Activated CD8-positive, alpha-beta T cell treated with anti-CD3 and anti-CD28 coated beads, Interleukin-2, amount 10 ng/mL, durations not matched to agents 7 days and 5 days (primary cell): ENCODE results near the gene BLM. TPM values are rescaled to one million over a fixed set of nuclear protein-coding genes. Genes with fewer than 3 reads are reported as not detected.

ENCODE experiments used
- ATAC-seq: fragments of 150-1000 bp; cut with Tn5 transposase; one replicate; pipeline ENCODE4 v1.10.0; 2021; ENCODE audit warnings: moderate library complexity
- CTCF ChIA-PET: fragments of 350-600 bp; sonication (Branson Sonifier 250); formaldehyde crosslinking; loops from one replicate; lab custom pipeline; 2021; ENCODE audit warnings: antibody characterized with exemption; lab: Charles Lee
- POLR2A ChIA-PET: fragments of 350-600 bp; sonication (Branson Sonifier 250); formaldehyde crosslinking; loops from one replicate; lab custom pipeline; 2021; ENCODE audit warnings: antibody characterized with exemption; lab: Charles Lee
- DNase-seq: peaks from one replicate; pipeline ENCODE4 v3.0.0-alpha.2; 2020
- H3K27ac Mint-ChIP-seq: one replicate; pipeline ENCODE4 v1.8.0; 2021; ENCODE audit warnings: mild to moderate bottlenecking, mixed read lengths
- H3K27me3 Mint-ChIP-seq: one replicate; pipeline ENCODE4 v1.8.0; 2021; ENCODE audit warnings: low read depth, mixed read lengths
- H3K36me3 Mint-ChIP-seq: one replicate; pipeline ENCODE4 v1.8.0; 2021; ENCODE audit warnings: low read depth, mixed read lengths
- H3K4me1 Mint-ChIP-seq: one replicate; pipeline ENCODE4 v1.8.0; 2021; ENCODE audit warnings: low read depth, mixed read lengths
- H3K4me3 Mint-ChIP-seq: one replicate; pipeline ENCODE4 v1.8.0; 2021; ENCODE audit warnings: mild to moderate bottlenecking, mixed read lengths
- H3K9me3 Mint-ChIP-seq: one replicate; pipeline ENCODE4 v1.8.0; 2022; ENCODE audit warnings: mixed read lengths; ENCODE audit not compliant: insufficient read depth
- total RNA-seq, 2 experiments: library from RNA; stranded (reverse); gene quantifications; one replicate each; pipeline ENCODE4 v1.2.3, GENCODE V29; 2021

Gene BLM
- total RNA-seq, 2 experiments from 2014 or later, result 52.3 to 57.4 TPM

DNA sequence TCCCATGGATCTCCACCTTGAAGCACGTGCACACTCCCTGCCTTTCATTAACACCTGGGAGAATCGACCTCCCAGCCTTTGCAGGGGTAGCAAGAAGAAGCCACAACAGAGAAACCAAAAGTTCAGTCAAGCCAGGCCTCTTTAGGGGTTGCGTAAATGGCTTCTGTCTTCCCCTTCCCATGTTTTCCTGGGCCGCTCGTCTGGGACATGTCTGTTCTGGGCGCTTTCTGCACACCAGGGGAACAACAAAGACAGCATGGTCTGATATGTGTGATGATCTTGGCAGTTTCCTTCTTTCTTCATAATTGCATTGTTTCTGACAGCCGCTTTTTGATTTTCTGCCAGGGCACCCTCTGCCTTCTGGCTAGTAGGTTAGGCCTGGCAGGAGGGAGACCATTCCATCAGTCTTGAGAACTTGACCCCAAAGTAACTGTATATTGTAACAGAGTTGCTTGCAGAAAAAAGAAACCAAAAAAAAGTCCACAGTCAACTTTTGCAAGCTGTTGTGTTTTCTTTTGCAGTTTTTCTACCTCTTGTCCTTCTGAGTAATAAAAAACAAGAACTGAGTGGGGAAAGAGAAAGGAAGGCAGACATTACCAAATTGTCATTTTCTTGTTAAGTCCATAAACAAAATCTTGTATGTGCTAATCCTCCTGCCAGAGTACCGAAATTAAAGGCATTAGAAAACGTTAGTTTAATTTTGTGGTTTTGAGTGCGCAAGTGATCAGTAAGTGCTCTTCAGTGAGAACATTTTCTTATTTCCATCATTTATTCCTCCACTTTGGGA is 95.2 kb downstream of the BLM start:
- H3K27me3 Mint-ChIP-seq, result no peaks in the 10 kb centered on the region
- ATAC-seq (no peak), DNase-seq (no peak)
- peaks cover 80% of the 10 kb centered on the region for H3K36me3 Mint-ChIP-seq
- peak overlapping the region; percentile 14 for H3K27ac Mint-ChIP-seq
- POLR2A ChIA-PET, result no interaction called here
- H3K4me3 Mint-ChIP-seq, result no peak overlapping the region
- CTCF ChIA-PET, result interaction anchor here (6.6 kb wide), 1 partner anchor 73 kb away, joined by 50 read pairs; the partner anchor contains the start of gene FES
- H3K9me3 Mint-ChIP-seq, result no peaks in the 10 kb centered on the region
- H3K4me1 Mint-ChIP-seq, result peaks cover 91% of the 10 kb centered on the region

GRCh38 chr15:90812958-90813265 is 95.8 kb downstream of the BLM start:
- CTCF ChIA-PET, result interaction anchor here (1.0 to 6.6 kb wide), 2 partner anchors 9 to 73 kb away, joined by 3 to 50 read pairs; partner anchors contain the start of gene FES
- Mint-ChIP-seq H3K4me3 (no peak overlapping the region), H3K4me1 (peaks cover 91% of the 10 kb centered on the region), H3K27ac (peak overlapping the region; percentile 14), H3K27me3 (no peaks in the 10 kb centered on the region), H3K9me3 (no peaks in the 10 kb centered on the region), H3K36me3 (peaks cover 79% of the 10 kb centered on the region)
- ATAC-seq (no peak), DNase-seq (no peak)
- POLR2A ChIA-PET, result no interaction called here

DNA sequence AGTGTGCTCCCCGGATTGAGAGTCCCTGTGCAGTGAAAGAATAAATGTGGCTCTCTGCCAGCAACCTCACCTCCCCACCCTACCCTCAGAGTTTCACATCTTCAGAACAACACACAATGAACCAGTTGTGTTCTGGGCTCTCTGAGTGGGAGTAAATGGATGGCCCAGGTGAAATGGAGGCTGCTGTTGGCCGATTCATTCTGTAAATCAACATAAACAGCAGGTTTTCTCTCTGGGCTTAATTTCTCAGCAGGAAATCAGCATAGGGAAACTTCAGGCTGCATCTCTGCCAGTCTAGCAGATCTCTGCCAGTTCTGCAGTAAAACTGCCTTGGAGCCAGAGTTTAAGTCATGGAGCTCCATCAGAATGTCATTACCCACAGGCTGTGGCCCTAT is 96.6 kb downstream of the BLM start:
- H3K9me3 Mint-ChIP-seq, result no peaks in the 10 kb centered on the region
- peaks cover 92% of the 10 kb centered on the region for H3K4me1 Mint-ChIP-seq
- ChIA-PET POLR2A (interaction anchor here (0.8 to 3.2 kb wide), 6 partner anchors 13 to 97 kb away, joined by 3 to 23 read pairs (median 6); partner anchors contain the start of gene BLM), CTCF (interaction anchor here (1.0 to 6.6 kb wide), 8 partner anchors 10 to 119 kb away, joined by 3 to 50 read pairs (median 4); partner anchors contain the start of genes FES and HDDC3)
- DNase-seq, result no peak
- H3K27me3 Mint-ChIP-seq, result no peaks in the 10 kb centered on the region
- peak overlapping the region; percentile 86 for H3K27ac Mint-ChIP-seq
- no peak for ATAC-seq
- H3K36me3 Mint-ChIP-seq, result peaks cover 71% of the 10 kb centered on the region
- peak overlapping the region; percentile 40 for H3K4me3 Mint-ChIP-seq

GRCh38 chr15:90814191-90814821 is 97.2 kb downstream of the BLM start:
- no peak for DNase-seq
- Mint-ChIP-seq H3K36me3 (peaks cover 66% of the 10 kb centered on the region), H3K27ac (peak overlapping the region; percentile 86), H3K9me3 (no peaks in the 10 kb centered on the region), H3K4me1 (peaks cover 91% of the 10 kb centered on the region), H3K27me3 (no peaks in the 10 kb centered on the region), H3K4me3 (peak overlapping the region; percentile 49)
- no peak for ATAC-seq
- ChIA-PET POLR2A (interaction anchor here (0.8 to 3.2 kb wide), 10 partner anchors 12 to 121 kb away, joined by 3 to 23 read pairs (median 6); partner anchors contain the start of genes BLM and UNC45A), CTCF (interaction anchor here (1.0 to 6.6 kb wide), 9 partner anchors 11 to 119 kb away, joined by 3 to 50 read pairs (median 4); partner anchors contain the start of genes FES and HDDC3)

DNA sequence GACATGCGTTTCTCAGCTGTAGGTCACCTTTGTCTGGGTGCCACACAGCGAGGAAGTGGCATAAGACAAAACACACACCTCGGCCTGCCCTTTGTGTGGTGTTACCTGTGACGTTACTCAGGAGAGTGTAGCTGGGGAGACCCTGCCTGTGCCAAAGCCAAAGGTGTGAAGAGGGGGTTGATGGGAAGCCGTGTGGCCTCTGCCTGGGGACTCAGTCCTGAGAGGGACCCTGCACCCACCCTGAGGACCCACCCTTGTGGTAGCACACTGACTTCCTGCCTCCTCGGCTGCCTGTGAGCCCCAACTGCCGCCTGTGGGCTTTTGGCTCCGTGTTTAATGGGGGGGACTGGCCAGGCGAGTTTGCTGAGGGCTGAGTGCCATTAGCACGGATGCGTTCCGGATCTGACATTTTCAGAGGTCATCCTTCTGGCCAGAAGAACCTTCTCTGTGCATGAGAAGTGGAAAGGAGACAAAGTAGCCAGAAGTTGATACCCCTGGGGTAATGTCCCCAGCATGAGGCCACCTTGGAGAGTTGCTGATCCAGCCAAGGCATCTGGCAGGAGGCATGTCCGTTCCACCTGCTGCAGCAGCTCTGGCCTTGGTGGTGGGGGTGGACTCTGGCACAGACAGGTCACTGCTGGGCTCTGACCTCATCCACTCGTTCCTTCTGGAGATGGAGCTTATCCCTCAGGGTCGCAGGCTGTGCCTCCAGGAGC is 99.4 kb downstream of the BLM start:
- peaks cover 45% of the 10 kb centered on the region for H3K36me3 Mint-ChIP-seq
- H3K27me3 Mint-ChIP-seq, result no peaks in the 10 kb centered on the region
- peak; percentile 20 for ATAC-seq
- H3K27ac Mint-ChIP-seq, result peak overlapping the region; percentile 86
- peak; percentile 45 for DNase-seq
- CTCF ChIA-PET, result interaction anchor here (1.4 to 3.3 kb wide), 7 partner anchors 13 to 115 kb away, joined by 3 to 26 read pairs (median 14); partner anchors contain the start of gene HDDC3
- H3K4me1 Mint-ChIP-seq, result peaks cover 91% of the 10 kb centered on the region
- H3K9me3 Mint-ChIP-seq, result no peaks in the 10 kb centered on the region
- peak overlapping the region; percentile 15 for H3K4me3 Mint-ChIP-seq
- POLR2A ChIA-PET, result interaction anchor here (0.6 to 3.2 kb wide), 8 partner anchors 9 to 156 kb away, joined by 3 to 23 read pairs (median 6); no protein-coding TSS in a partner anchor

- POLR2A ChIA-PET, result interaction anchor here (0.6 to 2.6 kb wide), 11 partner anchors 8 to 157 kb away, joined by 3 to 17 read pairs (median 4); no protein-coding TSS in a partner anchor
- ATAC-seq (no peak), DNase-seq (no peak)
- CTCF ChIA-PET, result interaction anchor here (0.8 to 3.3 kb wide), 18 partner anchors 9 to 163 kb away, joined by 3 to 26 read pairs (median 6); partner anchors contain the start of genes BLM, FURIN and HDDC3
- H3K36me3 Mint-ChIP-seq, result peaks cover 36% of the 10 kb centered on the region
- no peaks in the 10 kb centered on the region for H3K9me3 Mint-ChIP-seq
- H3K27me3 Mint-ChIP-seq, result no peaks in the 10 kb centered on the region
- peaks cover 86% of the 10 kb centered on the region for H3K4me1 Mint-ChIP-seq
- H3K4me3 Mint-ChIP-seq, result peak overlapping the region; percentile 30
- peak overlapping the region; percentile 86 for H3K27ac Mint-ChIP-seq
Observed at GRCh38 chr15:90817117-90818057, 100.2 kb downstream of the BLM start.

- ATAC-seq (peak; percentile 50), DNase-seq (peak; percentile 45)
- H3K4me1 Mint-ChIP-seq, result peaks cover 77% of the 10 kb centered on the region
- H3K4me3 Mint-ChIP-seq, result peak overlapping the region; percentile 56
- no peaks in the 10 kb centered on the region for H3K9me3 Mint-ChIP-seq
- H3K27me3 Mint-ChIP-seq, result no peaks in the 10 kb centered on the region
- POLR2A ChIA-PET, result interaction anchor here (1.0 to 2.6 kb wide), 7 partner anchors 9 to 63 kb away, joined by 3 to 17 read pairs (median 5); no protein-coding TSS in a partner anchor
- H3K27ac Mint-ChIP-seq, result peak overlapping the region; percentile 87
- H3K36me3 Mint-ChIP-seq, result peaks cover 25% of the 10 kb centered on the region
- CTCF ChIA-PET, result interaction anchor here (0.8 to 3.3 kb wide), 20 partner anchors 8 to 165 kb away, joined by 3 to 26 read pairs (median 5); partner anchors contain the start of genes BLM and HDDC3
Observed at GRCh38 chr15:90818251-90819210, 101.4 kb downstream of the BLM start.

GRCh38 chr15:90819390-90819789 is 102.2 kb downstream of the BLM start:
- Mint-ChIP-seq H3K4me1 (peaks cover 73% of the 10 kb centered on the region), H3K27ac (peak overlapping the region; percentile 75), H3K27me3 (no peaks in the 10 kb centered on the region), H3K4me3 (no peak overlapping the region), H3K9me3 (no peaks in the 10 kb centered on the region), H3K36me3 (peaks cover 16% of the 10 kb centered on the region)
- ATAC-seq (no peak), DNase-seq (no peak)
- ChIA-PET CTCF (interaction anchor here (1.6 to 3.3 kb wide), 2 partner anchors 19 to 112 kb away, joined by 5 to 22 read pairs; partner anchors contain the start of gene HDDC3), POLR2A (no interaction called here)

DNA sequence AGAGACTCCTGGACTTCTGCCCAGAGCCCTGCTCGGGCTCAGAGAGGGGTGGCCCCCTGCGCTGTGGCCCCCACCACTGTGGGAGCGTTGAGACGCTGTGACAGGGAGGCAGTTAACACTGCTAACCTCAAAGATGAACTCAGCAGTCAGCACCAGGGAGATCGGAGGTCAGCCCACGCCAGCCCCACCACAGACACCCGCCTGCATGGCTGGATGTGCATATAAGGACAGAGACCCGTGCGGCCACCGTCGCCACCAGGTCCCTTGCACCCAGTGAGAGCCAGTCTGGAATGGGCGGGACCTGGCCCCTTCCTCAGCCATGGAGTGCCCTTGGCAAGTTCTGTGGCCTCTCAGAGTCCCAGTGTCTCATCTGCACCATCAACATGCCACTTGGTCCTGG is 102.7 kb downstream of the BLM start:
- Mint-ChIP-seq H3K27ac (peak overlapping the region; percentile 75), H3K9me3 (no peaks in the 10 kb centered on the region), H3K36me3 (peaks cover 12% of the 10 kb centered on the region), H3K4me3 (no peak overlapping the region), H3K4me1 (peaks cover 70% of the 10 kb centered on the region), H3K27me3 (no peaks in the 10 kb centered on the region)
- CTCF ChIA-PET, result interaction anchor here (1.6 to 2.1 kb wide), 2 partner anchors 10 to 18 kb away, joined by 5 read pairs; no protein-coding TSS in a partner anchor
- DNase-seq, result no peak
- POLR2A ChIA-PET, result interaction anchor here (0.6 kb wide), 1 partner anchor 116 kb away, joined by 3 read pairs; no protein-coding TSS in a partner anchor
- ATAC-seq, result no peak
